MCF 10A (cell line): Measurements from ENCODE around the gene FGFR3. TPM values are rescaled to one million over a fixed set of nuclear protein-coding genes. Genes with fewer than 3 reads are reported as not detected.
A peak's percentile ranks its signal among the peaks of the same experiment; 100 is the strongest.

Experiments
- BruUV-seq: library from RNA; stranded (reverse); fragments of 400-500 nt; replicated peaks from 2 replicates; lab custom pipeline; 2021; lab: Mats Ljungman, UMichigan
- CTCF ChIA-PET: fragments of 300-600 bp; sonication (Branson Sonifier 250); formaldehyde crosslinking; extraction: SDS; loops from one replicate; lab custom pipeline; 2021; ENCODE audit warnings: antibody characterized with exemption, inconsistent platforms; lab: Yijun Ruan, JAX
- POLR2A ChIA-PET: fragments of 300-600, 350-650 bp; sonication (Branson Sonifier 250); formaldehyde crosslinking; extraction: SDS; loops from one replicate; lab custom pipeline; 2020; ENCODE audit warnings: antibody characterized with exemption, inconsistent platforms; lab: Yijun Ruan, JAX
- DNase-seq: peaks from one replicate; pipeline ENCODE4 v3.0.0-alpha.2; 2018; ENCODE audit not compliant: unreplicated experiment
- H3K27ac Mint-ChIP-seq: one replicate; pipeline ENCODE4 v1.8.0; 2022; ENCODE audit warnings: mild to moderate bottlenecking, low read depth, mixed read lengths; ENCODE audit not compliant: unreplicated experiment
- H3K27me3 Mint-ChIP-seq: one replicate; pipeline ENCODE4 v1.8.0; 2022; ENCODE audit warnings: mixed read lengths; ENCODE audit not compliant: insufficient read depth, unreplicated experiment
- H3K36me3 Mint-ChIP-seq: one replicate; pipeline ENCODE4 v1.8.0; 2022; ENCODE audit warnings: mild to moderate bottlenecking, moderate library complexity, mixed read lengths; ENCODE audit not compliant: insufficient read depth, unreplicated experiment
- H3K4me1 Mint-ChIP-seq: one replicate; pipeline ENCODE4 v1.8.0; 2022; ENCODE audit warnings: mixed read lengths; ENCODE audit not compliant: insufficient read depth, unreplicated experiment
- H3K4me3 Mint-ChIP-seq: one replicate; pipeline ENCODE4 v1.8.0; 2022; ENCODE audit warnings: mild to moderate bottlenecking, moderate library complexity, mixed read lengths; ENCODE audit not compliant: unreplicated experiment
- H3K9me3 Mint-ChIP-seq: one replicate; pipeline ENCODE4 v1.8.0; 2022; ENCODE audit warnings: mixed read lengths; ENCODE audit not compliant: unreplicated experiment
- intact Hi-C: fragments of 100-400 bp; cut with micrococcal nuclease; formaldehyde crosslinking; loops from 2 replicates; pipeline ENCODE4 v1.14.1; 2022
- total RNA-seq: library from RNA; stranded (reverse); gene quantifications from 2 replicates; pipeline ENCODE4 v1.2.3, GENCODE V29; 2022
- TF ChIP-seq, protein P1 (sequence below): fragments of 200-600 bp; IDR thresholded peaks from one replicate; pipeline ENCODE4 v1.8.0; 2022; ENCODE audit warnings: antibody characterized with exemption, mild to moderate bottlenecking; ENCODE audit not compliant: unreplicated experiment

The FGFR3 gene
- total RNA-seq, 1 experiment from 2014 or later: 6.5 TPM

DNA sequence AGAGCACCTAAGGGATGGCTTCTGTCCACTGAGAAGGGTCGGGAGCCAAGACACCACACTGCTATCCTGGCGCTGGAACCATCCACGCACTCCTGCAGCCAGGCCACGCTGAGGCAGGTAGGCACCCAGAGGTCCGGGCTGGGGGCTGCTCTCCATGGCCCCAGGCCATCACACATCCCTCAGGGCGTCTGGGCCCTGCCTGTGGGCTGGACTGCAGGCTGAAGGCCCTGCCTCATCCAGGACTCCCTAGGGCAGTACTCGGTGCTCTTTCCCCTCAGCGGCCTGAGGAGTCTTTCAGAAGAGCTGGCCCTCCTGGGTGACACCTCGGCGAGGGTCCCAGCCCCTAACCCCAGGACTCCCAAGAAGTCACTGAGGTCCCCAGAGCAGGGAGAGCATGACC is 17.7 kb downstream of the FGFR3 start:
- ChIA-PET CTCF (interaction anchor here (0.6 to 13.7 kb wide), 27 partner anchors 7 to 1015 kb away, joined by 3 to 151 read pairs (median 5); no protein-coding TSS in a partner anchor), POLR2A (interaction anchor here (0.6 to 1.6 kb wide), 3 partner anchors 65 to 81 kb away, joined by 3 to 4 read pairs (median 3); no protein-coding TSS in a partner anchor)
- H3K4me3 Mint-ChIP-seq: no peak overlapping the region
- no peaks in the 10 kb centered on the region for H3K27me3 Mint-ChIP-seq
- intact Hi-C loops: loop anchor here (1.0 to 10.0 kb wide), 2 partner anchors 62 to 84 kb away; no protein-coding TSS in a partner anchor
- no peak overlapping the region for H3K27ac Mint-ChIP-seq
- no peaks in the 10 kb centered on the region for H3K4me1 Mint-ChIP-seq
- no TSS peak for BruUV-seq
- TF ChIP-seq, protein P1, sequence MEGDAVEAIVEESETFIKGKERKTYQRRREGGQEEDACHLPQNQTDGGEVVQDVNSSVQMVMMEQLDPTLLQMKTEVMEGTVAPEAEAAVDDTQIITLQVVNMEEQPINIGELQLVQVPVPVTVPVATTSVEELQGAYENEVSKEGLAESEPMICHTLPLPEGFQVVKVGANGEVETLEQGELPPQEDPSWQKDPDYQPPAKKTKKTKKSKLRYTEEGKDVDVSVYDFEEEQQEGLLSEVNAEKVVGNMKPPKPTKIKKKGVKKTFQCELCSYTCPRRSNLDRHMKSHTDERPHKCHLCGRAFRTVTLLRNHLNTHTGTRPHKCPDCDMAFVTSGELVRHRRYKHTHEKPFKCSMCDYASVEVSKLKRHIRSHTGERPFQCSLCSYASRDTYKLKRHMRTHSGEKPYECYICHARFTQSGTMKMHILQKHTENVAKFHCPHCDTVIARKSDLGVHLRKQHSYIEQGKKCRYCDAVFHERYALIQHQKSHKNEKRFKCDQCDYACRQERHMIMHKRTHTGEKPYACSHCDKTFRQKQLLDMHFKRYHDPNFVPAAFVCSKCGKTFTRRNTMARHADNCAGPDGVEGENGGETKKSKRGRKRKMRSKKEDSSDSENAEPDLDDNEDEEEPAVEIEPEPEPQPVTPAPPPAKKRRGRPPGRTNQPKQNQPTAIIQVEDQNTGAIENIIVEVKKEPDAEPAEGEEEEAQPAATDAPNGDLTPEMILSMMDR: no peak
- DNase-seq: no peak
- H3K9me3 Mint-ChIP-seq: no peaks in the 10 kb centered on the region
- H3K36me3 Mint-ChIP-seq: peaks cover 40% of the 10 kb centered on the region

DNA sequence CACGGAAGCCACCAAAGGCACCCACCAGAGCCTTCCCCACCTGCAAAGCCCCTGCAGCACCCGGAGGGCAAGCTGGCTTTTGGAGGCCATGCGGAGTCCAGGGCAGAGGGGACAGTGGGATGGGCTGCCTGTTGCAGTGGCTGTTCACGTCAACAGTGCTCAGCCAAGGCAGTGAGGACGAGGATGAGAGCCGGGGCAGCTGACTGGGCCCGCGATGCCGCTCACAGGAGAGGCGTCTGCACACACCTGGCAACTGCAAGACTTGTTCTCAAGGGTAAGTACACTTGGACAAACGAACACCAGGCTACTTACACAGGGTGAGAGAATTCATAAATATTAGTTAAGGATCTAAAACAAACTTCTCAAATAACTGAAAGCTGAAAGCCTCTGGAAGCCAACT is 19.6 kb downstream of the FGFR3 start:
- TF ChIP-seq, protein P1: no peak
- Mint-ChIP-seq H3K9me3 (no peaks in the 10 kb centered on the region), H3K4me3 (no peak overlapping the region), H3K4me1 (no peaks in the 10 kb centered on the region), H3K27ac (no peak overlapping the region), H3K36me3 (peaks cover 57% of the 10 kb centered on the region), H3K27me3 (no peaks in the 10 kb centered on the region)
- CTCF ChIA-PET: interaction anchor here (0.8 to 13.7 kb wide), 3 partner anchors 66 to 87 kb away, joined by 3 to 151 read pairs (median 6); no protein-coding TSS in a partner anchor
- DNase-seq: no peak
- no TSS peak for BruUV-seq
- intact Hi-C loops: loop anchor here (10.0 kb wide), 1 partner anchor 82 kb away; no protein-coding TSS in a partner anchor
- POLR2A ChIA-PET: interaction anchor here (1.4 to 1.7 kb wide), 2 partner anchors 55 to 64 kb away, joined by 3 to 4 read pairs; no protein-coding TSS in a partner anchor

DNA sequence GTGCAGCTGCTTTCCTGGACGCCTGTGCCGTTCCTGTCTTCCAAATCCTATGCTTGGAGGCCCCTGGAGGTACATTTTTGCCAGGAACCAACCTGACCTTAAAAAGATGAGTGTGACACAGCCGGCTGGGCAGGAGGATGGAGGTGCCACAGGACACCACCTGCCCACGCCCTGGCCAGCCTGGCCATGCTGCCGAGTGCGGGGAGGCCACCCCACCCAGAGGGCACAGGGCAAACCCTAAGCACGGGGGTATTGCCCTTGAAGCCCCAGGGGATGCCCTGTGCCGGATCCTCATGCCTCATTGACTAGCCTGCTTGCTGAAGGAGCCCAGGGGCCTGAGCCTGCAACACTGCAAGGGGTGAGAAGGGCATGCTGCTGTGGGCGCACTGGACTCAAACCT is 20.1 kb downstream of the FGFR3 start:
- POLR2A ChIA-PET: interaction anchor here (0.6 to 1.7 kb wide), 3 partner anchors 17 to 65 kb away, joined by 3 to 4 read pairs (median 3); no protein-coding TSS in a partner anchor
- Mint-ChIP-seq H3K4me1 (no peaks in the 10 kb centered on the region), H3K4me3 (no peak overlapping the region), H3K27me3 (no peaks in the 10 kb centered on the region), H3K27ac (no peak overlapping the region), H3K36me3 (peaks cover 63% of the 10 kb centered on the region), H3K9me3 (no peaks in the 10 kb centered on the region)
- TF ChIP-seq, protein P1: no peak
- no peak for DNase-seq
- CTCF ChIA-PET: interaction anchor here (13.7 kb wide), 1 partner anchor 67 kb away, joined by 151 read pairs; no protein-coding TSS in a partner anchor
- intact Hi-C loops: loop anchor here (10.0 kb wide), 1 partner anchor 82 kb away; no protein-coding TSS in a partner anchor
- TSS peak; percentile 31 for BruUV-seq

DNA sequence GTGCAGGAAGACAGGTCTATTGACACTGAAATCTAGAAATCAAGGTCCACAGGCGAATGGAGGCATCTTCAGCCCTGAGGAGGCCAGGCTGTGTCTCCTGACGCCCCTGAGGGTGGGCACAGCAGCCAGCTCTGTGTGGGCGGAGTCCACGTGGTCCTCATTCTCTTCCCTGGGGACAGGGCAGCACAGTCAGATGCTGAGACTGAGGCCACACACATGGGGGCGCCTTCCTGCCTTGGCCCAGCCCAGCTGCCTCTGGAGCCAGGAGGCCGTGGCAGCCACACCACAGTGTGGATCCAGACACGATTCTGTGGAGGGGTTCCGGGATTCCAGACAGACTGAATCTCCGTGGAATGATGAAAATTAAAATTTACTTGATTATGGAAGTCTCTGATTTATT is 20.8 kb downstream of the FGFR3 start:
- Mint-ChIP-seq H3K4me1 (no peaks in the 10 kb centered on the region), H3K27me3 (no peaks in the 10 kb centered on the region), H3K36me3 (peaks cover 69% of the 10 kb centered on the region), H3K9me3 (no peaks in the 10 kb centered on the region), H3K4me3 (no peak overlapping the region), H3K27ac (no peak overlapping the region)
- ChIA-PET POLR2A (interaction anchor here (1.7 kb wide), 1 partner anchor 66 kb away, joined by 4 read pairs; no protein-coding TSS in a partner anchor), CTCF (interaction anchor here (0.6 to 13.7 kb wide), 3 partner anchors 67 to 844 kb away, joined by 3 to 151 read pairs (median 4); no protein-coding TSS in a partner anchor)
- no TSS peak for BruUV-seq
- TF ChIP-seq, protein P1: no peak
- intact Hi-C loops: loop anchor here (10.0 kb wide), 1 partner anchor 81 kb away; no protein-coding TSS in a partner anchor
- DNase-seq: no peak
